ENCODE data around the gene USP48.

USP48 gene

GRCh38 chr1:21732664-21733063, 50.3 kb downstream of the USP48 start:
- no peak overlapping the region for H2BK12ac ChIP-seq (ENCODE audit: low read length in 2 of 2)
- H3K23ac ChIP-seq (ENCODE audit: low read length in 2 of 2), result no peak overlapping the region
- no peak overlapping the region for H4K8ac ChIP-seq (ENCODE audit: low read length)
- H2BK15ac ChIP-seq (ENCODE audit: low read depth, poor library complexity, severe bottlenecking), result no peak overlapping the region
- no peak overlapping the region for H3K14ac ChIP-seq (ENCODE audit: low read length in 2 of 2)
- H3K9ac ChIP-seq (ENCODE audit: low read length), result no peak overlapping the region
- no peak overlapping the region for H4K91ac ChIP-seq (ENCODE audit: low read length)
- no peak overlapping the region for H3K18ac ChIP-seq (ENCODE audit: low read depth in 1 of 2, low read length in 2 of 2)
- H3K4me1 ChIP-seq (ENCODE audit: control insufficient read depth, insufficient read depth, low read depth, low read length), result no peaks in the 10 kb centered on the region
- no peak overlapping the region for H2AFZ ChIP-seq (ENCODE audit: low read depth, low read length)
- DNase-seq, result no peak
- no peak overlapping the region for H2AK5ac ChIP-seq (ENCODE audit: low read length, severe bottlenecking)
- H3K4ac ChIP-seq (ENCODE audit: low read depth in 1 of 2, low read length in 2 of 2), result no peak overlapping the region
- no peaks in the 10 kb centered on the region for H3K9me3 ChIP-seq (ENCODE audit: control insufficient read depth, low read length)
- H3K79me1 ChIP-seq (replicated peaks; ENCODE audit: low read length, poor library complexity, severe bottlenecking), result peaks cover 27% of the 10 kb centered on the region
- H3K36me3 ChIP-seq (ENCODE audit: control insufficient read depth in 1 of 2, insufficient read depth in 2 of 2, low read depth in 1 of 2, low read length in 2 of 2), result peaks cover 36 to 78% of the 10 kb centered on the region in 2 experiments
- no peak overlapping the region for H3K27ac ChIP-seq (ENCODE audit: low read length, poor library complexity, severe bottlenecking)
- no peak overlapping the region for H2BK5ac ChIP-seq (ENCODE audit: low read depth, low read length, poor library complexity, severe bottlenecking)
- H3K27me3 ChIP-seq (ENCODE audit: control insufficient read depth in 1 of 2, insufficient read depth in 1 of 2, low read length in 2 of 2), result no peaks in the 10 kb centered on the region
- H3K4me3 ChIP-seq (ENCODE audit: insufficient read depth in 1 of 2, low read depth in 1 of 2, low read length in 2 of 2), result no peak overlapping the region
- WGBS, result 0% methylated on average over 1 of the region's 1 CpG
- no peak overlapping the region for H2BK120ac ChIP-seq (ENCODE audit: low read depth, low read length)
- H3K4me2 ChIP-seq (ENCODE audit: low read length, poor library complexity, severe bottlenecking), result no peak overlapping the region

- H4K8ac ChIP-seq (ENCODE audit: low read length), result no peak overlapping the region
- H2BK15ac ChIP-seq (ENCODE audit: low read depth, poor library complexity, severe bottlenecking), result no peak overlapping the region
- 100% methylated on average over 1 of the region's 1 CpG for WGBS
- no peak overlapping the region for H3K27ac ChIP-seq (ENCODE audit: low read length, poor library complexity, severe bottlenecking)
- no peak overlapping the region for H3K18ac ChIP-seq (ENCODE audit: low read depth in 1 of 2, low read length in 2 of 2)
- H2BK120ac ChIP-seq (ENCODE audit: low read depth, low read length), result no peak overlapping the region
- no peak overlapping the region for H2AK5ac ChIP-seq (ENCODE audit: low read length, severe bottlenecking)
- H2AFZ ChIP-seq (ENCODE audit: low read depth, low read length), result no peak overlapping the region
- H2BK5ac ChIP-seq (ENCODE audit: low read depth, low read length, poor library complexity, severe bottlenecking), result no peak overlapping the region
- H3K27me3 ChIP-seq (ENCODE audit: control insufficient read depth in 1 of 2, insufficient read depth in 1 of 2, low read length in 2 of 2), result no peaks in the 10 kb centered on the region
- H2BK12ac ChIP-seq (ENCODE audit: low read length in 2 of 2), result no peak overlapping the region
- H3K79me1 ChIP-seq (replicated peaks; ENCODE audit: low read length, poor library complexity, severe bottlenecking), result peaks cover 13% of the 10 kb centered on the region
- peaks cover 9% of the 10 kb centered on the region for H3K4me1 ChIP-seq (ENCODE audit: control insufficient read depth, insufficient read depth, low read depth, low read length)
- no peak for DNase-seq
- no peak overlapping the region for H3K4me3 ChIP-seq (ENCODE audit: insufficient read depth in 1 of 2, low read depth in 1 of 2, low read length in 2 of 2)
- no peak overlapping the region for H3K9ac ChIP-seq (ENCODE audit: low read length)
- H3K4ac ChIP-seq (ENCODE audit: low read depth in 1 of 2, low read length in 2 of 2), result no peak overlapping the region
- H3K9me3 ChIP-seq (ENCODE audit: control insufficient read depth, low read length), result no peaks in the 10 kb centered on the region
- no peak overlapping the region for H4K91ac ChIP-seq (ENCODE audit: low read length)
- H3K4me2 ChIP-seq (ENCODE audit: low read length, poor library complexity, severe bottlenecking), result no peak overlapping the region
- no peak overlapping the region for H3K14ac ChIP-seq (ENCODE audit: low read length in 2 of 2)
- peaks cover 9 to 82% of the 10 kb centered on the region in 2 experiments for H3K36me3 ChIP-seq (ENCODE audit: control insufficient read depth in 1 of 2, insufficient read depth in 2 of 2, low read depth in 1 of 2, low read length in 2 of 2)
- no peak overlapping the region for H3K23ac ChIP-seq (ENCODE audit: low read length in 2 of 2)
These were observed 57.1 kb downstream of the USP48 start for GRCh38 chr1:21725748-21726392.

- Histone ChIP-seq H3K4ac (ENCODE audit: low read depth in 1 of 2, low read length in 2 of 2) (no peak overlapping the region), H2BK5ac (ENCODE audit: low read depth, low read length, poor library complexity, severe bottlenecking) (no peak overlapping the region), H2BK15ac (ENCODE audit: low read depth, poor library complexity, severe bottlenecking) (no peak overlapping the region), H3K27me3 (ENCODE audit: control insufficient read depth in 1 of 2, insufficient read depth in 1 of 2, low read length in 2 of 2) (no peaks in the 10 kb centered on the region), H3K4me1 (ENCODE audit: control insufficient read depth, insufficient read depth, low read depth, low read length) (peaks cover 12% of the 10 kb centered on the region), H4K8ac (ENCODE audit: low read length) (no peak overlapping the region), H2BK120ac (ENCODE audit: low read depth, low read length) (no peak overlapping the region), H2AK5ac (ENCODE audit: low read length, severe bottlenecking) (no peak overlapping the region), H3K23ac (ENCODE audit: low read length in 2 of 2) (no peak overlapping the region), H3K14ac (ENCODE audit: low read length in 2 of 2) (no peak overlapping the region), H3K36me3 (ENCODE audit: control insufficient read depth in 1 of 2, insufficient read depth in 2 of 2, low read depth in 1 of 2, low read length in 2 of 2) (peaks cover 15 to 89% of the 10 kb centered on the region in 2 experiments), H4K91ac (ENCODE audit: low read length) (no peak overlapping the region), H3K27ac (ENCODE audit: low read length, poor library complexity, severe bottlenecking) (no peak overlapping the region), H2BK12ac (ENCODE audit: low read length in 2 of 2) (no peak overlapping the region), H3K4me2 (ENCODE audit: low read length, poor library complexity, severe bottlenecking) (no peak overlapping the region), H3K79me1 (replicated peaks; ENCODE audit: low read length, poor library complexity, severe bottlenecking) (peaks cover 12% of the 10 kb centered on the region), H3K9ac (ENCODE audit: low read length) (no peak overlapping the region), H3K9me3 (ENCODE audit: control insufficient read depth, low read length) (no peaks in the 10 kb centered on the region), H3K18ac (ENCODE audit: low read depth in 1 of 2, low read length in 2 of 2) (no peak overlapping the region), H2AFZ (ENCODE audit: low read depth, low read length) (no peak overlapping the region), H3K4me3 (ENCODE audit: insufficient read depth in 1 of 2, low read depth in 1 of 2, low read length in 2 of 2) (no peak overlapping the region)
- WGBS, result 100% methylated on average over 2 of the region's 3 CpGs
- no peak for DNase-seq
These were observed 58.4 kb downstream of the USP48 start for GRCh38 chr1:21724570-21724969.

GRCh38 chr1:21724098-21724497, 58.9 kb downstream of the USP48 start:
- H3K18ac ChIP-seq (ENCODE audit: low read depth in 1 of 2, low read length in 2 of 2), result no peak overlapping the region
- no peak overlapping the region for H3K4me2 ChIP-seq (ENCODE audit: low read length, poor library complexity, severe bottlenecking)
- no peak overlapping the region for H3K14ac ChIP-seq (ENCODE audit: low read length in 2 of 2)
- H2BK12ac ChIP-seq (ENCODE audit: low read length in 2 of 2), result no peak overlapping the region
- H3K27me3 ChIP-seq (ENCODE audit: control insufficient read depth in 1 of 2, insufficient read depth in 1 of 2, low read length in 2 of 2), result no peaks in the 10 kb centered on the region
- no peak overlapping the region for H2BK120ac ChIP-seq (ENCODE audit: low read depth, low read length)
- H2AFZ ChIP-seq (ENCODE audit: low read depth, low read length), result no peak overlapping the region
- H3K9me3 ChIP-seq (ENCODE audit: control insufficient read depth, low read length), result no peaks in the 10 kb centered on the region
- no peak overlapping the region for H3K23ac ChIP-seq (ENCODE audit: low read length in 2 of 2)
- H3K36me3 ChIP-seq (ENCODE audit: control insufficient read depth in 1 of 2, insufficient read depth in 2 of 2, low read depth in 1 of 2, low read length in 2 of 2), result peaks cover 19 to 91% of the 10 kb centered on the region in 2 experiments
- H2AK5ac ChIP-seq (ENCODE audit: low read length, severe bottlenecking), result no peak overlapping the region
- no peak overlapping the region for H2BK5ac ChIP-seq (ENCODE audit: low read depth, low read length, poor library complexity, severe bottlenecking)
- peaks cover 12% of the 10 kb centered on the region for H3K4me1 ChIP-seq (ENCODE audit: control insufficient read depth, insufficient read depth, low read depth, low read length)
- DNase-seq, result no peak
- H3K9ac ChIP-seq (ENCODE audit: low read length), result no peak overlapping the region
- peaks cover 15% of the 10 kb centered on the region for H3K79me1 ChIP-seq (replicated peaks; ENCODE audit: low read length, poor library complexity, severe bottlenecking)
- H2BK15ac ChIP-seq (ENCODE audit: low read depth, poor library complexity, severe bottlenecking), result no peak overlapping the region
- H4K91ac ChIP-seq (ENCODE audit: low read length), result no peak overlapping the region
- no peak overlapping the region for H3K27ac ChIP-seq (ENCODE audit: low read length, poor library complexity, severe bottlenecking)
- no peak overlapping the region for H4K8ac ChIP-seq (ENCODE audit: low read length)
- H3K4ac ChIP-seq (ENCODE audit: low read depth in 1 of 2, low read length in 2 of 2), result no peak overlapping the region
- H3K4me3 ChIP-seq (ENCODE audit: insufficient read depth in 1 of 2, low read depth in 1 of 2, low read length in 2 of 2), result no peak overlapping the region
- 100% methylated on average over 3 of the region's 4 CpGs for WGBS
